Stimulated activated CD8-positive, alpha-beta memory T cell treated with anti-CD3 and anti-CD28 coated beads, Interleukin-7, amount 100 ng/mL, for 1 hour (primary cell): ENCODE data around the gene MTCL3.
"Not testable (repeated sequence)": the region's sequence is repeated elsewhere in the genome, so short reads cannot be mapped to it uniquely, and the experiment has no call there.

Source experiments
- DNase-seq, 2 donors: peaks; one replicate each; pipeline ENCODE4 v3.0.0-alpha.2; 2020; ENCODE audit warnings: low read depth in 2 of 2

MTCL3 gene

DNA sequence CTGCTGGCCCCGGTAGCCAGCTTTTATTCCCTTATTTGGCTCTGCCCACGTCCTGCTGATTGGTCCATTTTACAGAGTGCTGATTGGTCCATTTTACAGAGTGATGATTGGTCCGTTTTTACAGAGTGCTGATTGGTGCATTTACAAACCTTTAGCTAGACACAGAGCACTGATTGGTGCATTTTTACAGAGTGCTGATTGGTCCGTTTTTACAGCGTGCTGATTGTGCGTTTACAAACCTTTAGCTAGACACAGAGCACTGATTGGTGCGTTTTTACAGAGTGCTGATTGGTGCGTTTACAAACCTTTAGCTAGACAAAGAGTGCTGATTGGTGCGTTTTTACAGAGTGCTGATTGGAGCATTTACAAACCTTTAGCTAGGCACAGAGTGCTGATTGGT, 90.6 kb downstream of the MTCL3 start:
- not testable (repeated sequence) for DNase-seq

DNA sequence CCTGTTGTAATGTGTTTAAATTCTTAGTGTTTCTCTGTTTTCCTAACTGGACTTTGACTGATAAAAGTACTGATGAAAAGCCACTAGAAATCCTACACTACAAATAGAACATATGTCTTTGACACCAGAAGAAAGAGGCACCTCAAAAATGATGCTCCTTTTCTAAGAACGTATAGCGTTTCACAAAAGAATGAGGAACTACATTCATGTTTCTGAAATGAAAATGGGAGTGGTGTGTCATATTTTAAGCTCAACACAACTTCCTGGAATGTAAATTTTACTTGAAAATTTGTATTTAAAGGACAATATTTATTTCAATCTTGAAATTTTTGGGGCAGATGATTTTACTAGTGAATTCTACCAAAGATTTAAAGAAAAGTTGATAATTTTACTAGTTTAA, 95.2 kb downstream of the MTCL3 start:
- DNase-seq: no peak
